IPS-18c (cell line): Measurements from ENCODE around the gene AJAP1.

Experiments used
- H3K4me3 ChIP-seq: 2 replicates; pipeline ENCODE4 v1.7.0; 2013; ENCODE audit warnings: low read depth, mild to moderate bottlenecking, low read length, moderate library complexity; ENCODE audit not compliant: insufficient read depth
- H3K9me3 ChIP-seq: one replicate; pipeline ENCODE4 v1.6.1; 2013; ENCODE audit warnings: mild to moderate bottlenecking, low read length, moderate library complexity; ENCODE audit not compliant: control insufficient read depth, insufficient read depth

The AJAP1 gene

GRCh38 chr1:4652631-4653327, 1.6 kb upstream of the AJAP1 start:
- H3K4me3 ChIP-seq, result no peak overlapping the region

GRCh38 chr1:4653328-4653660, 1.1 kb upstream of the AJAP1 start:
- H3K9me3 ChIP-seq, result no peaks in the 10 kb centered on the region
- 0 out of 2 replicates have a peak overlapping the region, but pooled peaks have one; percentile 41 for H3K4me3 ChIP-seq

More at GRCh38 chr1:4652631-4653327, 1.6 kb upstream of the AJAP1 start:
- H3K9me3 ChIP-seq, result no peaks in the 10 kb centered on the region

DNA sequence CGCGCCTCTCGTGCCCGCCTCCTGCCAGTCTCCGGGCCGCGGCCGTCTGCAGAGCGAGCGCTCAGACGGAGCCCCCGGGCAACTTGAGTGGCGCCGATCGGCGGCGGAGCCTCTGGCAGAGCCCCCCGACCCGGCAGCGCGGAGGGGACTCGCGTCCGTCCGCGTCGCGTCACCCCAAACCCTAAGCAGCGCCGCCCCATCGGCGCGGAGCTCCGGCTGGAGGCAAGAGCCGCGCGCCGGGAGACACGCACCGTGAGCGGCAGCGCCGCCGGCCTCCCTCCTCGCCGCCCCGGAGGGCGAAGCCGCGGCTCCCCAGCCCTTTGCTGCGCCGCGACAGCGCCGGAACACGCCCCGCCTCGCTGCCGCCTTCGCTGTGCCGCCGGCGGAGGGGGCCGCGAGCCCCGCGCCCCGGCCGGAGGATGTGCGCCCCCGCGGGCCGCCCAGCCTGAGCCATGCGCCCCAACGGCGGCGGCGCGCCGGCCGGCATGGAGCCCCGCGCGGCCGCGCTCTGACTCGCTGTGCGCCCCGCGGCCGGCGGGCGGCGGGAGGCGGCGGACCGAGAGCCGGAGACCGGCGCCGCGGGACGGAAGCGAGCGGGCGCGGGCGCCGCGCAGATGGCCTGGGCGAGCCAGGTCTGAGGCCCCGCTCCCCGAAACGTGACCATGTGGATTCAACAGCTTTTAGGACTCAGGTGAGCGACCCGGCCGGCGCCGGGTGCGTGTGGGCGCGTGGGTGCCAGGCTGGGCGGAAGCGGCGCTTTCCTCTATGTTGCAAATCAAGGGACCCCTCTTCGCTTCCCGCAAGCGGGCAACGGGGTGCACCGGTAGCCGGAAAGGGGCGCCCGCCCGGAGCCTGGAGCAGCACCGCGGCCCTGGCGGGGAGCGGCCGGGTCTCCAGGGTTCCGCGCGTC, 610 bp downstream of the AJAP1 start:
- peak overlapping the region; percentile 51 for H3K4me3 ChIP-seq
- H3K9me3 ChIP-seq, result no peaks in the 10 kb centered on the region

- Histone ChIP-seq H3K4me3 (peak overlapping the region; percentile 51), H3K9me3 (no peaks in the 10 kb centered on the region)
These were observed 1.5 kb downstream of the AJAP1 start for GRCh38 chr1:4655674-4656532.

- Histone ChIP-seq H3K9me3 (no peaks in the 10 kb centered on the region), H3K4me3 (no peak overlapping the region; the same call in 1 of the 2 replicates)
These were observed 2.2 kb downstream of the AJAP1 start for GRCh38 chr1:4656533-4657140.

DNA sequence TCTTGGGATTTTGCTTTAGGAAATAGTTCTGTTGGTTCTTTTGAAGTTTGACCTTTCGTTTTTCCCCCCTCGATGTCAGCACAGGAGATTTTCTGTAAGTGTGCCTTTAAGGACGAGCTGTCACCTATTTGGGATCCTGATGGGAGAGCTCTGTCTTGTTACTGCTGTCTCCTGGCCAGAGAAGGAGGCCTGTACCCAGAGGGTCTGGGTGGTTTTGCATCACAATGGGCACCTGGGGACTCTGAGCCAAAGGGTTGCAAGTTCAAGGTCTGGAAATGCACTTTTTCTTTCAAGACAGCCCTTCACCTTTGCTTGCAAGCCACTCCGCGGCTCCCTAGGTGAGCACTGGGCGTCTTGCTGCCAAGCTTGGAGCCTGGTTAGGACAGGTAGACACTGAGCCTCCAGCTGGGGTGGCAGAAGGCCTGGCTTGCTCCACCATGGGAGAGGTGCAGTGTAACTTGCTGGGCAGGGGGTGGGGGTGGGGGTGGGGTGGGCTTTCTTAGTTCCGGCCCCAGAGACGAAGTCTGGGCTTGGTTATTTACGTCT, 2.9 kb downstream of the AJAP1 start:
- H3K4me3 ChIP-seq, result no peak overlapping the region

DNA sequence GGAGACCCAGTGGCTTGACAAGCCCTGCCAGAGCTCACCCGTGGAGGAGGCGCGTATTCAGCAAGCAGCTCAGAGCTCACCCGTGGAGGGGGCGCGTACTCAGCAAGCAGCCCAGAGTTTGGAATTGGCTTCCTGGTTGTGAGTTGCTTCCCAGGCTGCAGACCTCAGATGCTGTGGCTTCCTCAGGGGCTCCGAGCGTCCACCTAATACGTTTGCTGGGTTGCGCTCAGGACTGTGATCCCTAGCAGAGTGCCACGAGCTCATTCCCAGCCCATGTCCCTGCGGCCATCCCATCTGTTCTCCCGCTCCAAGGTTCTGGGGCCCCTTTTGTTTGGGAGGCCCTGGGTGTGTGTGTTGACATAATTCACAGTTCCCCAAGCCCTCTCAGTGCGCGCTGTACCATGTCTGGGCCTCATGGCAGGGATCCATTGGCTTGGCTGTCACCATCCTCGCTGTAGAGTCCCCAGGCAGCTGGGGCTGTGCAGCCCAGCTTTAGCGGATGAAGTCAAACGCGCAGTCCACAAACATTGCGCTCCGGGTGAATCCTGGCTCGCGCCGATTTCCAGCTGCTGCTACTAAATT, 3.6 kb downstream of the AJAP1 start:
- 0 out of 2 replicates have a peak overlapping the region, but pooled peaks have one; percentile 9 for H3K4me3 ChIP-seq

More for the DNA sequence above, 2.9 kb downstream of the AJAP1 start:
- H3K9me3 ChIP-seq, result no peaks in the 10 kb centered on the region

DNA sequence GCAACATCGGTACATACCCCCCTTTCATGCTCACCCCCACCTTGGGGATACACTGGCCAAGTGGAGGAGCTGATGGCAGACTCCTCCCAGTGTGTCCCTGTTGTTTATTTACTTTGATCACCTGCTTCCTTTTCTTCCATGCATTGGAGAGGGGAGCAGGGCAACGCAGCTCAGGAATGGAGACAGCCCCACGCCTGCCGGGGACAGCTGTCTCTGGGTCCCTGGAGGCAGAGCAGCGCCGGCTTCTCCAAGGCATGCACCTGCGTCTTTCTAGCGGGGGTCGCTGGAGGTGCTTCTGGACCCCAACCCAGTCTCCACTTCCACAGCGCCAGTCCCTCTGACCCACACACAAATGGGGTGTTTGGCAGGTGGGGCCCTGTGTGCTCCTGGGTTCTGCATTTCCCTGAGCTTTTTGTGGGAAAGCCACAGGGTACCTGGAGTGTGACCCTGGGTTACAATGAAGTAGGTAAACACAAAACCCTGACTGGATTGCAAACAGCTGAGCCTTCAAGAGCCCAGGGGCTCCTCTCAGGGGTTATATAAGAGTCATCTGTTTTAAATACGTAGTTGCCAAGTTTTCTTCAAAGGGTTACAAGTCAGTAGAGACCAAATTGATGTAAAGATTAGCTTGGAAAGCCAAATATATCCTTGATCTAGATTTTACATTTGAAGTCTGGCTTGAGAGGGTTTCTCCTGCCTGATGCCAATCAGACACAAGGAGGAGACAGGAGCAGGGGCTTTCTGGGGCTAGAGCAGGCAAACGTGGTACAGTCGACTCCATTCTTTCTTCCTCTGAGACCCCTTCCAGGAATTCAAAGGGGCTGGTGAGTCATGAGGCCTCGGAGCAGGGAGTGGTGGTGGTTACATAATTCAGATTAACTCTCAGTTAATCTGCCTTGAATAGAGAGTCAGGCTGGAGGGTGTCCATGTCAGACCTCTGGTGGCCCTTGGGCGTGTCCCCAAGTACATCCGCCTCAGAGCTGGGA, 4.5 kb downstream of the AJAP1 start:
- Histone ChIP-seq H3K4me3 (no peak overlapping the region), H3K9me3 (no peaks in the 10 kb centered on the region)

More for the DNA sequence above, 3.6 kb downstream of the AJAP1 start:
- no peaks in the 10 kb centered on the region for H3K9me3 ChIP-seq

DNA sequence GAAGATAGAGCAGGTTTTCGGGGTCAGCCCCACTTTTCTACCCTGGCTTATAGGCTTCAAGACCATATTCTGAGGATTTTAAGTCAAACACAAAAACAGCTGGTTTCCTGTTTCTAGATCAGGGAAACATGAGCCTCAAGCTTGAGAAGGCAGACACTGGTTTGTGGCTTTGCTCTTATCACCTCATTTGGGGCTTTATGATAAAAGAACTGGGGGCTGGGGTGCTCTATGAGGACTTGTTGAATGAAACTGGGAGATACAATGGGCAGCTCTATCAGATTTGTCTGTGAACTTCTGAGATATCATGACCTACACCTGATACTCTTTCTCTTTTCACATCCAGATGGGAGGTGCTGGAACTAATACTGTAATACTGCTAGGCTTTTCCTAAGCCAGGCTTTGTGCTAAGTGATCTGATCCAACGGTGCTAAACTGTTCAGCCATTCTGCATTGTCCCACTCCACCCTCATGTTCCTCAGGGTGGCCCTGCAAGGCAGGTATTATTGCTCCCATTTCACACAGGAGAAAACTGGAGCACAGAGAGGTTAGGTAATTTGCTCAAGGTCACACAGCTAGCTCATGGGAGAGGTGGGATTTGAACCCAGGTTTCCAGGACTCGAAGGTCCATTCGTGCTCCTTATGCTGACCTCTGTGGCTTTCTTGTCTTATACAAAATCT, 6.6 kb downstream of the AJAP1 start:
- Histone ChIP-seq H3K4me3 (no peak overlapping the region), H3K9me3 (peaks cover 2% of the 10 kb centered on the region)

GRCh38 chr1:4661595-4661917, 7.1 kb downstream of the AJAP1 start:
- H3K4me3 ChIP-seq, result no peak overlapping the region
- H3K9me3 ChIP-seq, result peaks cover 2% of the 10 kb centered on the region

- H3K9me3 ChIP-seq, result peaks cover 7% of the 10 kb centered on the region
These were observed 7.8 kb downstream of the AJAP1 start for GRCh38 chr1:4662168-4662567.

GRCh38 chr1:4662723-4663122, 8.3 kb downstream of the AJAP1 start:
- Histone ChIP-seq H3K9me3 (peaks cover 12% of the 10 kb centered on the region), H3K4me3 (no peak overlapping the region)

More at GRCh38 chr1:4662168-4662567, 7.8 kb downstream of the AJAP1 start:
- no peak overlapping the region for H3K4me3 ChIP-seq

GRCh38 chr1:4664095-4664494, 9.7 kb downstream of the AJAP1 start:
- H3K9me3 ChIP-seq, result peaks cover 12% of the 10 kb centered on the region
- H3K4me3 ChIP-seq, result no peak overlapping the region

DNA sequence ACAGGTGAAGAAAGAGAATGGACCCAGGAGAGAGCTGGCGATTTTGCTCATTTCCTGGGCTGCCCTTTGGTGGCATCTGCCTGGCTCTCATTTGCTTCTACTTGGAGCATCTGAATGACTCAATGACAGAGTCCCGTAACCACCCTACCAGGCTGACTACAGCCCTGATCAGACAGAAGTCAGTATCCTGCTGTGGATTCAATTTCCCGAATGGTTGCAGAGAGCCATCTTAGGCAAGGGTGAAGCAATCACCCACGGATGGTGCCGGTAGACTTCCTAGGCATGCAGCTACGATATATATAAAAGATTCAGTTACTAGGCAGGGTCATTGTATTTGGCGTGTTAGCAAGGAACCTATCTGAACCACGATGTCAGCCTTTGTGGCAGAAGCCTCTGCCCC, 10.2 kb downstream of the AJAP1 start:
- Histone ChIP-seq H3K9me3 (peaks cover 12% of the 10 kb centered on the region), H3K4me3 (no peak overlapping the region)

- no peak overlapping the region for H3K4me3 ChIP-seq
- peaks cover 12% of the 10 kb centered on the region for H3K9me3 ChIP-seq
These were observed 11.0 kb downstream of the AJAP1 start for GRCh38 chr1:4665456-4665855.
